PC-9 (cell line): Measurements from ENCODE around the gene PASK.

Experiments
- CTCF ChIP-seq: fragments of 200-600 bp; sonication (generic); conservative IDR thresholded peaks from 2 replicates; pipeline ENCODE4 v1.6.1; 2017; ENCODE audit warnings: mixed run types, antibody characterized with exemption, mild to moderate bottlenecking, moderate library complexity
- EZH2 ChIP-seq: fragments of 200-600 bp; sonication (generic); IDR thresholded peaks from 2 replicates; pipeline ENCODE4 v1.8.0; 2017; ENCODE audit warnings: antibody characterized with exemption, low read depth

- TF ChIP-seq CTCF (no peak), EZH2 (no peak)
Measured at GRCh38 chr2:241065355-241065803, 83.9 kb downstream of the PASK start.
